ENCODE data around the gene EARS2. TPM values are rescaled to one million over a fixed set of nuclear protein-coding genes. Genes with fewer than 3 reads are reported as not detected.

EARS2 gene
- polyA plus RNA-seq, 1 of the 3 experiments (the other 2 are of a cell fraction): 23.2 TPM

GRCh38 chr16:23578101-23578830 lies 21.1 kb upstream of the EARS2 start:
- DNase-seq: no peak
- ChIA-PET CTCF (interaction anchor here (3.5 kb wide), 1 partner anchor 18 kb away, joined by 10 read pairs; the partner anchor contains the start of gene NDUFAB1), POLR2A (no interaction called here)

DNA sequence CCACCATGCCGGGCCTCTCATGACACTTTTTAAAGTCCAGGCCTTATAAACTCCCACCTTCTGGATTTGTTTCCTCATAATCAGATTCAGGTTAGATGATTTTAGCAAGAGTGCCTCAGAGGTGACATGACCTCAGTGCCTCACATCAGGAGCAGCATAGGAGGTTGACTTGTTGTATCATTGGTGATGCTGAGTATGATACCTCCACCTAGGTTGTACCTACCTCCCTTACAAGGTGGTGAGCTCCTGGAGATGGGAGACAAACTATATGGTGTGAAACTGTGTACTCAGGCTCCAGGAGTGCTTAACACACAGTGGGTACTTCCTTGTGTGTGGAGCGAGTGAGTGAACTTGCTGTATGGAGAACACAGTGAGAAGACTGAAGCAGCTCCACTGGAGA lies 20.3 kb upstream of the EARS2 start:
- H3K79me2 ChIP-seq (ENCODE audit: insufficient read depth): no peaks in the 10 kb centered on the region
- H3K27me3 ChIP-seq (ENCODE audit: insufficient read depth): no peaks in the 10 kb centered on the region
- 83% methylated on average over 2 of the region's 2 CpGs for WGBS (ENCODE audit: low lambda C conversion rate)
- no peaks in the 10 kb centered on the region for H3K4me1 ChIP-seq (ENCODE audit: control insufficient read depth in 1 of 2, insufficient read depth in 2 of 2, low read depth in 1 of 2, low read length in 1 of 2)
- H3K4me3 ChIP-seq (ENCODE audit: low read depth in 2 of 2, low read length in 1 of 2): no peak overlapping the region
- TF ChIP-seq RAD21 (IDR thresholded peaks at IDR 0.05; ENCODE audit: low read length) (no peak), JUND (IDR thresholded peaks at IDR 0.05) (no peak), ELF1 (IDR thresholded peaks at IDR 0.05) (no peak), RCOR1 (IDR thresholded peaks at IDR 0.05; ENCODE audit: low read length) (no peak), YY1 (IDR thresholded peaks at IDR 0.05; ENCODE audit: low read depth) (no peak), EP300 (IDR thresholded peaks at IDR 0.05; ENCODE audit: borderline replicate concordance in 1 of 2, low read depth in 1 of 2, low read length in 1 of 2) (no peak), FOSL2 (IDR thresholded peaks at IDR 0.05; ENCODE audit: borderline replicate concordance, low read depth) (no peak), TAF1 (IDR thresholded peaks at IDR 0.05; ENCODE audit: borderline replicate concordance, low read depth, low read length) (no peak)
- TF ChIP-seq, protein P1, sequence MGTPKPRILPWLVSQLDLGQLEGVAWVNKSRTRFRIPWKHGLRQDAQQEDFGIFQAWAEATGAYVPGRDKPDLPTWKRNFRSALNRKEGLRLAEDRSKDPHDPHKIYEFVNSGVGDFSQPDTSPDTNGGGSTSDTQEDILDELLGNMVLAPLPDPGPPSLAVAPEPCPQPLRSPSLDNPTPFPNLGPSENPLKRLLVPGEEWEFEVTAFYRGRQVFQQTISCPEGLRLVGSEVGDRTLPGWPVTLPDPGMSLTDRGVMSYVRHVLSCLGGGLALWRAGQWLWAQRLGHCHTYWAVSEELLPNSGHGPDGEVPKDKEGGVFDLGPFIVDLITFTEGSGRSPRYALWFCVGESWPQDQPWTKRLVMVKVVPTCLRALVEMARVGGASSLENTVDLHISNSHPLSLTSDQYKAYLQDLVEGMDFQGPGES (IDR thresholded peaks at IDR 0.05; ENCODE audit: low read depth, low read length): no peak
- ChIA-PET CTCF (interaction anchor here (3.5 kb wide), 1 partner anchor 19 kb away, joined by 10 read pairs; the partner anchor contains the start of gene NDUFAB1), POLR2A (no interaction called here)
- H3F3A ChIP-seq (replicated peaks; ENCODE audit: insufficient read depth): peaks cover 26% of the 10 kb centered on the region
- no peak overlapping the region for H2AFZ ChIP-seq (ENCODE audit: low read depth)
- H3K9me2 ChIP-seq: no peaks in the 10 kb centered on the region
- H3K27ac ChIP-seq (ENCODE audit: low read depth in 2 of 2, low read length in 1 of 2): no peak overlapping the region
- H3K4me2 ChIP-seq: no peak overlapping the region
- H4K20me1 ChIP-seq (ENCODE audit: insufficient read depth): no peaks in the 10 kb centered on the region
- H3K9me3 ChIP-seq: no peaks in the 10 kb centered on the region
- no peak for DNase-seq
- H3K9ac ChIP-seq: no peak overlapping the region
- H3K36me3 ChIP-seq (replicated peaks in 1 of 2; ENCODE audit: control insufficient read depth in 1 of 2, insufficient read depth in 2 of 2, low read length in 1 of 2): peaks cover 28 to 38% of the 10 kb centered on the region in 2 experiments

More at GRCh38 chr16:23578101-23578830, 21.1 kb upstream of the EARS2 start:
- Histone ChIP-seq H3K9me3 (no peaks in the 10 kb centered on the region), H3K4me2 (no peak overlapping the region), H3K27ac (ENCODE audit: low read depth in 2 of 2, low read length in 1 of 2) (no peak overlapping the region), H3K9me2 (no peaks in the 10 kb centered on the region), H4K20me1 (ENCODE audit: insufficient read depth) (no peaks in the 10 kb centered on the region), H3K4me3 (ENCODE audit: low read depth in 2 of 2, low read length in 1 of 2) (no peak overlapping the region), H3K79me2 (ENCODE audit: insufficient read depth) (no peaks in the 10 kb centered on the region), H2AFZ (ENCODE audit: low read depth) (no peak overlapping the region), H3K9ac (no peak overlapping the region), H3F3A (replicated peaks; ENCODE audit: insufficient read depth) (peaks cover 24% of the 10 kb centered on the region), H3K4me1 (ENCODE audit: control insufficient read depth in 1 of 2, insufficient read depth in 2 of 2, low read depth in 1 of 2, low read length in 1 of 2) (no peaks in the 10 kb centered on the region), H3K36me3 (replicated peaks in 1 of 2; ENCODE audit: control insufficient read depth in 1 of 2, insufficient read depth in 2 of 2, low read length in 1 of 2) (peaks cover 28 to 30% of the 10 kb centered on the region in 2 experiments), H3K27me3 (ENCODE audit: insufficient read depth) (no peaks in the 10 kb centered on the region)
- 83% methylated on average over 5 of the region's 5 CpGs for WGBS (ENCODE audit: low lambda C conversion rate)
- TF ChIP-seq NFIC (IDR thresholded peaks at IDR 0.05; ENCODE audit: borderline replicate concordance): 0 out of 2 replicates have a peak, but pooled peaks have one; percentile 17
- TF ChIP-seq SIN3A (IDR thresholded peaks at IDR 0.05; ENCODE audit: borderline replicate concordance, low read depth, low read length): no peak
- no peak for TF ChIP-seq NRF1 (IDR thresholded peaks at IDR 0.05; ENCODE audit: low read depth, low read length)
- TF ChIP-seq RXRA (IDR thresholded peaks at IDR 0.05; ENCODE audit: borderline replicate concordance, low read depth): no peak
- TF ChIP-seq TCF12 (IDR thresholded peaks at IDR 0.05): no peak

Data from SK-N-SH (cell line).